ENCODE measurements around the gene SPIN1. TPM values are rescaled to one million over a fixed set of nuclear protein-coding genes. Genes with fewer than 3 reads are reported as not detected.

SPIN1 gene
- total RNA-seq, 4 donors from 2014 or later: 23.5 to 56.5 (median 38.4) TPM

- no peak for TF ChIP-seq CTCF (IDR thresholded peaks at IDR 0.05)
- WGBS, 2 donors: 83 to 100% methylated on average over 1 to 2 of the region's 4 CpGs
- DNase-seq: no peak
- Histone ChIP-seq H3K27me3 (peaks cover 0 to 37% (median 0%) of the 10 kb centered on the region in 4 donors), H3K4me1 (no peaks in the 10 kb centered on the region), H3K36me3 (no peaks in the 10 kb centered on the region), H3K9me3 (no peaks in the 10 kb centered on the region), H3K4me3 (no peak overlapping the region), H3K27ac (no peak overlapping the region)
- intact Hi-C loops (cut with DNase I): no loop called here
These were observed 134.1 kb downstream of the SPIN1 start for GRCh38 chr9:88522360-88522759.

GRCh38 chr9:88523056-88523455 is 134.8 kb downstream of the SPIN1 start:
- TF ChIP-seq CTCF (IDR thresholded peaks at IDR 0.05): no peak
- TF ChIP-seq POLR2A (IDR thresholded peaks at IDR 0.05): no peak
- Histone ChIP-seq H3K9me3 (no peaks in the 10 kb centered on the region), H3K4me3 (no peak overlapping the region), H3K4me1 (no peaks in the 10 kb centered on the region), H3K36me3 (no peaks in the 10 kb centered on the region), H3K27me3 (peaks cover 0 to 37% (median 0%) of the 10 kb centered on the region in 4 donors), H3K27ac (no peak overlapping the region)
- intact Hi-C loops (cut with DNase I): no loop called here
- DNase-seq: no peak
- 80 to 88% methylated on average over 3 of the region's 3 CpGs for WGBS, 2 donors

GRCh38 chr9:88524911-88525310 is 136.7 kb downstream of the SPIN1 start:
- WGBS, 2 donors: 70 to 80% methylated on average over 3 to 6 of the region's 8 CpGs
- Histone ChIP-seq H3K36me3 (no peaks in the 10 kb centered on the region), H3K4me3 (no peak overlapping the region), H3K9me3 (no peaks in the 10 kb centered on the region), H3K4me1 (peaks cover 0 to 4% (median 0%) of the 10 kb centered on the region in 3 donors), H3K27ac (no peak overlapping the region), H3K27me3 (peaks cover 0 to 26% (median 0%) of the 10 kb centered on the region in 4 donors)
- DNase-seq: no peak
- intact Hi-C loops (cut with DNase I): no loop called here
- TF ChIP-seq CTCF (IDR thresholded peaks at IDR 0.05) (no peak), POLR2A (IDR thresholded peaks at IDR 0.05) (no peak)

- 59 to 89% methylated on average over 4 to 6 of the region's 7 CpGs for WGBS, 2 donors
- TF ChIP-seq POLR2A (IDR thresholded peaks at IDR 0.05) (no peak), CTCF (IDR thresholded peaks at IDR 0.05) (no peak)
- intact Hi-C loops (cut with DNase I): no loop called here
- Histone ChIP-seq H3K4me3 (no peak overlapping the region), H3K27me3 (peaks cover 0 to 37% (median 0%) of the 10 kb centered on the region in 4 donors), H3K9me3 (no peaks in the 10 kb centered on the region), H3K36me3 (no peaks in the 10 kb centered on the region), H3K27ac (no peak overlapping the region), H3K4me1 (peaks cover 0 to 19% (median 0%) of the 10 kb centered on the region in 3 donors)
- DNase-seq: no peak
These were observed 139.4 kb downstream of the SPIN1 start for GRCh38 chr9:88527618-88528017.

Other genes starting within 250 kb of the SPIN1 start
- gene SPATA31C2, start 250.0 kb upstream of the SPIN1 start, total RNA-seq: not detected
- under 1 TPM in 1 of 4 donors, not detected in 3; 0.76 TPM for gene NXNL2, start 146.7 kb downstream of the SPIN1 start, total RNA-seq